Heart right ventricle (tissue), 16 donors: ENCODE results near the gene ASB6. TPM values are rescaled to one million over a fixed set of nuclear protein-coding genes. Genes with fewer than 3 reads are reported as not detected.

ENCODE experiments used
- ATAC-seq, 8 donors: fragments of 200-7000 bp; cut with Tn5 transposase; one replicate each; pipeline ENCODE4 v1.9.1; 2020; ENCODE audit warnings: mild to moderate bottlenecking in 8 of 8, moderate library complexity in 8 of 8, moderate number of reproducible peaks in 1 of 8
- DNase-seq, 2 donors: peaks; one replicate each; pipeline ENCODE4 v3.0.0-alpha.2; 2020
- H3K27ac ChIP-seq, 10 donors: fragments of 200-600 bp; sonication (generic) in 2 of 10; one replicate each; pipeline versions ENCODE4 v1.5.0 to v1.8.0; 2020 to 2022; ENCODE audit warnings: mild to moderate bottlenecking in 3 of 10
- H3K27me3 ChIP-seq, 7 donors: fragments of 200-600 bp; one replicate each; pipeline ENCODE4 v1.8.0; 2021 to 2022; ENCODE audit warnings: mild to moderate bottlenecking in 2 of 7
- H3K36me3 ChIP-seq, 9 donors: fragments of 200-600 bp; sonication (generic) in 1 of 9; one replicate each; pipeline versions ENCODE4 v1.5.0 to v1.8.0; 2020 to 2022; ENCODE audit warnings: mild to moderate bottlenecking in 2 of 9
- H3K4me1 ChIP-seq, 9 donors: fragments of 200-600 bp; sonication (generic) in 1 of 9; one replicate each; pipeline versions ENCODE4 v1.5.0 to v1.8.0; 2020 to 2022; ENCODE audit warnings: mild to moderate bottlenecking in 4 of 9
- H3K4me3 ChIP-seq, 10 donors: fragments of 200-600 bp; sonication (generic) in 2 of 10; one replicate each; pipeline versions ENCODE4 v1.5.0 to v1.8.0; 2020 to 2022; ENCODE audit warnings: mild to moderate bottlenecking in 7 of 10, moderate library complexity in 2 of 10
- H3K9me3 ChIP-seq, 11 donors: fragments of 200-600 bp in 10 of 11; sonication (generic) in 2 of 11; one replicate each; pipeline versions ENCODE4 v1.5.0 to v1.8.0; 2013 to 2022; ENCODE audit warnings: mild to moderate bottlenecking in 2 of 11, control low read depth in 1 of 11, moderate library complexity in 1 of 11
- WGBS, 2 donors: extraction: QIAGEN DNeasy Blood & Tissue Kit; methylation state at CpG; one replicate each; pipeline ENCODE4 v1.1.7; 2013; ENCODE audit warnings: inconsistent platforms in 1 of 2; 5-methylcytosine and 5-hydroxymethylcytosine counted together
- intact Hi-C, 10 donors: fragments of 100-400 bp; cut with DNase I; formaldehyde crosslinking; loops; one replicate each; pipeline versions ENCODE4 v1.11.1 to v1.14.2; 2022
- polyA plus RNA-seq, 2 donors: library from polyadenylated mRNA; stranded (reverse); fragments of 200-250 nt; gene quantifications; one replicate each; pipeline ENCODE4 v1.2.3, GENCODE V29; 2013
- total RNA-seq, 10 donors: library from RNA; stranded (reverse); fragmentation: NEBNext Ultra II Directional in 3 of 10; extraction: Animal tissue kit (Norgen Biotek cat#: 25700) in 3 of 10; gene quantifications; one replicate each; pipeline versions ENCODE4 v1.2.1 to v1.2.4, GENCODE V29; 2021 to 2023
- TF ChIP-seq, protein P1 (sequence below), 9 donors: fragments of 200-600 bp; sonication (generic) in 2 of 9; IDR thresholded peaks; one replicate each; pipeline versions ENCODE4 v1.5.0 to v1.8.0; 2021 to 2022; ENCODE audit warnings: antibody characterized with exemption in 9 of 9, mild to moderate bottlenecking in 5 of 9, moderate library complexity in 1 of 9
- donor health status: Arrhythmogenic right ventricular cardiomyopathy.
- donor health status: ischemic (EF 13 %, LVEDD 7.1; RV severe dilation, severe dysfunction).
- donor health status: healthy with polysubstance abuse.
- donor health status: DM: no; HTN: yes; CAD: no.
- donor health status: DM: no; HTN: no; CAD: no.
- donor health status: ischemic (EF 25% LVEDD 6.9; RV normal size, moderate dysfunction).
- donor health status: ischemic (EF 25% LVEDD 5.7; RV mildly dilated, moderate dysfunction).
- donor health status: healthy.
- donor health status: DM: yes; HTN: yes; CAD: no.
- donor health status: Ischemic cardiomyopathy.
- donor health status: ischemic (EF 35%, LVEDD 5.7; RV mildly dilated, moderate dysfunction).
- donor health status: nonischemic (EF 11% LVEDD 7.7; RV severe dilation, severe dysfunction).
- donor health status: DM: yes; HTN: yes; CAD: no.
- donor health status: PGD.
- donor health status: ischemic (EF 29% LVEDD 5.4; RV normal size, mild dysfunction).
- donor health status: nonischemic (EF 23%, LVEDD 6.1; RV moderate dilation, normal function).

The ASB6 gene
- total and polyA plus RNA-seq, 12 donors = 6.2 to 11.8 (median 9.4) TPM

DNA sequence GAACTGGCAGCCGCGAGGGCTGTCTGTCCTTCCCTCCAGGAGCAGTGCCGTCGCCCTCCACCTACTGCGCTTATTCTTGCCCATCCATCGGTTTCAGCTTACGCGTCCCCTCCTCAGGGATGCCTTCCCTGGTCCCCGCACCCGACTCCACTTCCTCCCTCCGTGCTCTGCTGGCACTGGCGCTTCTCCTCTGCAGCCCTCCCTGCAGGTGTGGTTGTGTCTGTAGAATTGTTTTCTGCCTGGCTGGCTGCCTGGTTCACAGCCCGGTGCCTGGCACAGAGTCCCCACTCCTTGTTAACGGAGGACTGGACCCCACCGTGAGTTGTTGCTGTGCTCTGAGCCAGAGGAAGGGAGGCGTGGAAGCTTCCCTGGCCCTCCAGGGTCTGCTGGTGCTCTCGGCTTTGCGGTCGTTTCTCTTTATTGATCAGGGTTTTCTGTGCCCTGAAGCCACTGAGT lies 10.2 kb downstream of the ASB6 start:
- peaks cover 4 to 75% (median 33%) of the 10 kb centered on the region in 9 donors for H3K36me3 ChIP-seq
- H3K27ac ChIP-seq = peak overlapping the region in 7 of 10 donors; percentile 22 to 70 (median 56)
- H3K4me3 ChIP-seq = no peak overlapping the region
- no peak for DNase-seq
- WGBS, 2 donors = 70 to 76% methylated on average over 19 of the region's 19 CpGs
- H3K27me3 ChIP-seq = no peaks in the 10 kb centered on the region
- TF ChIP-seq, protein P1, sequence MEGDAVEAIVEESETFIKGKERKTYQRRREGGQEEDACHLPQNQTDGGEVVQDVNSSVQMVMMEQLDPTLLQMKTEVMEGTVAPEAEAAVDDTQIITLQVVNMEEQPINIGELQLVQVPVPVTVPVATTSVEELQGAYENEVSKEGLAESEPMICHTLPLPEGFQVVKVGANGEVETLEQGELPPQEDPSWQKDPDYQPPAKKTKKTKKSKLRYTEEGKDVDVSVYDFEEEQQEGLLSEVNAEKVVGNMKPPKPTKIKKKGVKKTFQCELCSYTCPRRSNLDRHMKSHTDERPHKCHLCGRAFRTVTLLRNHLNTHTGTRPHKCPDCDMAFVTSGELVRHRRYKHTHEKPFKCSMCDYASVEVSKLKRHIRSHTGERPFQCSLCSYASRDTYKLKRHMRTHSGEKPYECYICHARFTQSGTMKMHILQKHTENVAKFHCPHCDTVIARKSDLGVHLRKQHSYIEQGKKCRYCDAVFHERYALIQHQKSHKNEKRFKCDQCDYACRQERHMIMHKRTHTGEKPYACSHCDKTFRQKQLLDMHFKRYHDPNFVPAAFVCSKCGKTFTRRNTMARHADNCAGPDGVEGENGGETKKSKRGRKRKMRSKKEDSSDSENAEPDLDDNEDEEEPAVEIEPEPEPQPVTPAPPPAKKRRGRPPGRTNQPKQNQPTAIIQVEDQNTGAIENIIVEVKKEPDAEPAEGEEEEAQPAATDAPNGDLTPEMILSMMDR (IDR thresholded peaks at IDR 0.05) = no peak
- intact Hi-C loops = no loop called here
- ATAC-seq = no peak
- H3K9me3 ChIP-seq = no peaks in the 10 kb centered on the region
- peaks cover 24 to 67% (median 56%) of the 10 kb centered on the region in 9 donors for H3K4me1 ChIP-seq

DNA sequence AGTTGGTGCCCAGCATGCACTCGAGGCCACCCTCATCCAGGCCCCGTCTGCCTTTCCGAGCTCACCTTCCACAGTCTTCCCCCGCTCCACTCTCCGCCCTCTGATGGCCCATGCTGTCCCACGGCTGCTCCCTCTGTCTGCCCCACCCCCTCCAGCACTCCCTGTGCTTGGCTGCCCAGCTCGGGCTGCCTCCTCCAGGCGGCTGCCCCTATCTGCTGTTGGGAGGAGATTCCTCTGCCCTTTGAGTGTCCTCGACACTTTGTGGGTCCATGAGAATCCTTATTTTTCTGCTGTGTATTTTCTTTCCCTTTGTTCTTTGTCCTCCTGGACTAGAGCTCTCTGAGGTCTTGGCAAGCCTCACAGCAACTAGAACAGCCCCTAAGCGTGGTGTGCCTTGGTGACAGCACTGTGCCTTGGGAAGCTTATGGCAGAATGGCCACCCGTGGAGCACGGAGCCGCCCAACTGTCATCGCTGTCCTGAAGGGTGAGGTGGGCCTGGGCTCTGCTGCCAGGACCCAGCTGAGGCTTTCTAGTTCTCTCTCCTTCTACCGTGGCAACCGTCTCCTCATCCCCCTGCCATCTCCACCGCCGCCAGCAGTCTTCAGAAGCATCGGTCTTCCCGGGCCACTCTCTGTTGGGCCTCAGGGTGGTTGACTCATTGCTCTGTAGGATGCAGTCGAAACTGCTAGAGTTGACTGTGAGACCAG lies 10.8 kb downstream of the ASB6 start:
- H3K4me1 ChIP-seq = peaks cover 24 to 69% (median 58%) of the 10 kb centered on the region in 9 donors
- 54% methylated on average over 21 of the region's 21 CpGs for WGBS, 2 donors
- ATAC-seq = peak in 5 of 8 donors; percentile 20 to 60 (median 33)
- TF ChIP-seq, protein P1 (IDR thresholded peaks at IDR 0.05) = no peak
- intact Hi-C loops = no loop called here
- peak overlapping the region in 8 of 10 donors; percentile 10 to 70 (median 54) for H3K27ac ChIP-seq
- H3K9me3 ChIP-seq = no peaks in the 10 kb centered on the region
- H3K36me3 ChIP-seq = peaks cover 4 to 70% (median 30%) of the 10 kb centered on the region in 9 donors
- no peak for DNase-seq
- H3K27me3 ChIP-seq = no peaks in the 10 kb centered on the region
- no peak overlapping the region for H3K4me3 ChIP-seq

DNA sequence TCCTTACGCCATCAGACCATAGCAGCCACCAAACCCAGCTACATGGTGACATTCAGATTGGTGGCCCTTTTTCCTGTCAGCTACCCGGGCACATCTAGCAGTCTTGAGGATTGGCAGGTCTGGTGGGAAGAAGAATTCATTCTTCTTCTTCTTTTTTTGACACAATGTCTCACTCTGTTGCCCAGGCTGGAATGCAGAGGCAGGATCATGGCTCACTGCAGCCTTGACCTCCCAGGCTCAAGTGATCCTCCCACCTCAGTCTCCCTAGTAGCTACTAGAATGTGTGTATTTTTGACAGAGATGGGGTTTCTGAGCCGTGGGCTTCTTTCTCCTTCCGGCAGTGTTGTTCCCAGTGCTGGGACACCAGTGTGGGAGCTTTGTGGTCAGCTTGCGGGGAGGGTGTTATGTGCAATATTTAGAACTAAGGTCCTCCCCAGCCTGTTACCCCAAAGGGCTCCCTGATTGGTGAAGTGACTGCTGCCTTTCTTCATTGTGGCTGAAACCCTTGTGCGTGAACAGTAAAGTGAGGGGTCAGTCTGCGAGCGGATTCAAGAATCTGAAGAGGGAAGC lies 12.6 kb downstream of the ASB6 start:
- peak overlapping the region in 2 of 10 donors; percentile 70 to 98 for H3K27ac ChIP-seq
- no peaks in the 10 kb centered on the region for H3K27me3 ChIP-seq
- H3K9me3 ChIP-seq = no peaks in the 10 kb centered on the region
- DNase-seq (no peak), ATAC-seq (no peak)
- peaks cover 24 to 77% (median 65%) of the 10 kb centered on the region in 9 donors for H3K4me1 ChIP-seq
- TF ChIP-seq, protein P1 (IDR thresholded peaks at IDR 0.05) = no peak
- peaks cover 0 to 52% (median 14%) of the 10 kb centered on the region in 9 donors for H3K36me3 ChIP-seq
- intact Hi-C loops = loop anchor here in 2 of 10 donors (5.0 kb wide), 2 partner anchors 492 to 942 kb away; partner anchors contain the start of gene SET (in 1 of the 2)
- WGBS, 2 donors = 83 to 90% methylated on average over 8 of the region's 8 CpGs
- no peak overlapping the region for H3K4me3 ChIP-seq

DNA sequence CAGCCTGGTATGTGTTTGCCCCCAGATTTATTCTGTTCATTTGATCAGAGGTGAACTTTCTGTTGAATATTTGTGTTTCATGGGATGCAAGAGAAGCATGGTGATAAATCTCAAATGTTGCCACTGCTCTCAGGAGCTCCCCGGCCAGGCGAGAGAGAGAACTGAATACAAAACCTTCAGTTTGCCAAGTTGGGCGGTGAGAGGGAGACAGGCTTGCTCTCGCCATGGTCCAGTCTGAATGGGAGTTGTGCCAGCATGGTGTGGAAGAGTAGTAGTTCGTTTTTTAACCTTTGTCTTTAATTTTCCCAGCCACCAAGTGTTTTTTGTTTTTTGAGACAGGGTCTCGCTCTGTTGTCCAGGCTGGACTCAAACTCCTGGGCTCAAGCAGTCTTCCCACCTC lies 13.2 kb downstream of the ASB6 start:
- H3K27ac ChIP-seq = peak overlapping the region in 1 of 10 donors; percentile 98
- 67 to 70% methylated on average over 6 of the region's 6 CpGs for WGBS, 2 donors
- peaks cover 24 to 77% (median 65%) of the 10 kb centered on the region in 9 donors for H3K4me1 ChIP-seq
- H3K4me3 ChIP-seq = no peak overlapping the region
- H3K36me3 ChIP-seq = peaks cover 0 to 45% (median 8%) of the 10 kb centered on the region in 9 donors
- H3K9me3 ChIP-seq = no peaks in the 10 kb centered on the region
- intact Hi-C loops = loop anchor here in 2 of 10 donors (5.0 kb wide), 2 partner anchors 491 to 941 kb away; partner anchors contain the start of gene SET (in 1 of the 2)
- no peak for ATAC-seq
- TF ChIP-seq, protein P1 (IDR thresholded peaks at IDR 0.05) = no peak
- no peaks in the 10 kb centered on the region for H3K27me3 ChIP-seq
- DNase-seq = no peak
